HG02870 (cell line): Measurements from ENCODE around the gene SLC24A3.

Source experiments
- ATAC-seq: cut with Tn5 transposase; IDR thresholded peaks from one replicate; pipeline ENCODE4 v1.9.1; 2021; ENCODE audit warnings: mild to moderate bottlenecking, moderate library complexity; ENCODE audit not compliant: unreplicated experiment

The SLC24A3 gene

GRCh38 chr20:19380211-19380610 is 167.8 kb downstream of the SLC24A3 start:
- ATAC-seq, result no peak

- no peak for ATAC-seq
Observed at GRCh38 chr20:19381947-19382346, 169.5 kb downstream of the SLC24A3 start.

- no peak for ATAC-seq
Observed at GRCh38 chr20:19382386-19383340, 170.2 kb downstream of the SLC24A3 start.

- no peak for ATAC-seq
Observed at GRCh38 chr20:19384940-19385339, 172.5 kb downstream of the SLC24A3 start.

- no peak for ATAC-seq
Observed at GRCh38 chr20:19387251-19387650, 174.8 kb downstream of the SLC24A3 start.

- ATAC-seq, result no peak
Observed at GRCh38 chr20:19392344-19393130, 180.1 kb downstream of the SLC24A3 start.

GRCh38 chr20:19396460-19397081 is 184.1 kb downstream of the SLC24A3 start:
- ATAC-seq, result no peak

- ATAC-seq, result no peak
Observed at GRCh38 chr20:19397226-19397625, 184.8 kb downstream of the SLC24A3 start.

GRCh38 chr20:19397666-19398065 is 185.2 kb downstream of the SLC24A3 start:
- ATAC-seq, result no peak

- ATAC-seq, result no peak
Observed at GRCh38 chr20:19401096-19401495, 188.7 kb downstream of the SLC24A3 start.

GRCh38 chr20:19403549-19403948 is 191.1 kb downstream of the SLC24A3 start:
- ATAC-seq, result no peak

- ATAC-seq, result no peak
Observed at GRCh38 chr20:19404826-19405225, 192.4 kb downstream of the SLC24A3 start.

GRCh38 chr20:19405958-19406357 is 193.5 kb downstream of the SLC24A3 start:
- no peak for ATAC-seq

- no peak for ATAC-seq
Observed at GRCh38 chr20:19406381-19406780, 193.9 kb downstream of the SLC24A3 start.

GRCh38 chr20:19407196-19407595 is 194.8 kb downstream of the SLC24A3 start:
- ATAC-seq, result no peak

- no peak for ATAC-seq
Observed at GRCh38 chr20:19407736-19408135, 195.3 kb downstream of the SLC24A3 start.

- no peak for ATAC-seq
Observed at GRCh38 chr20:19408971-19409370, 196.5 kb downstream of the SLC24A3 start.

GRCh38 chr20:19411811-19412210 is 199.4 kb downstream of the SLC24A3 start:
- no peak for ATAC-seq

GRCh38 chr20:19412254-19412653 is 199.8 kb downstream of the SLC24A3 start:
- ATAC-seq, result no peak

GRCh38 chr20:19414600-19414999 is 202.2 kb downstream of the SLC24A3 start:
- no peak for ATAC-seq

GRCh38 chr20:19415786-19416185 is 203.3 kb downstream of the SLC24A3 start:
- ATAC-seq, result no peak
